Breast epithelium (tissue), 3 donors: Measurements from ENCODE around the gene C1orf53.

Source experiments
- CTCF ChIP-seq, 3 donors: fragments of 450-650 bp; IDR thresholded peaks; one replicate each; pipeline ENCODE4 v1.5.1; 2016 to 2017; ENCODE audit warnings: antibody characterized with exemption in 3 of 3, mild to moderate bottlenecking in 3 of 3, moderate library complexity in 3 of 3
- POLR2A ChIP-seq: fragments of 450-650 bp; IDR thresholded peaks from one replicate; pipeline ENCODE4 v1.6.1; 2016; ENCODE audit warnings: antibody characterized with exemption, mild to moderate bottlenecking, moderate library complexity
- POLR2AphosphoS5 ChIP-seq, 3 donors: sonication (generic); formaldehyde crosslinking; IDR thresholded peaks; one replicate each; pipeline ENCODE4 v1.6.1; 2017; ENCODE audit warnings: antibody characterized with exemption in 3 of 3

GRCh38 chr1:197918807-197919345, 16.4 kb downstream of the C1orf53 start:
- TF ChIP-seq CTCF (IDR thresholded peaks at IDR 0.05), result no peak
- no peak for TF ChIP-seq POLR2A
- TF ChIP-seq POLR2AphosphoS5 (IDR thresholded peaks at IDR 0.05), result no peak
